Upper lobe of left lung (tissue), 4 donors: Measurements from ENCODE around the gene DOCK4.

ENCODE experiments used
- EP300 ChIP-seq, 4 donors: sonication (generic); formaldehyde crosslinking; IDR thresholded peaks; one replicate each; pipeline ENCODE4 v1.5.1; 2017; ENCODE audit warnings: antibody characterized with exemption in 4 of 4, control low read depth in 2 of 4
- POLR2A ChIP-seq, 4 donors: fragments of 450-650 bp; IDR thresholded peaks; one replicate each; pipeline ENCODE4 v1.5.1; 2016 to 2017; ENCODE audit warnings: antibody characterized with exemption in 4 of 4, mild to moderate bottlenecking in 2 of 4
- POLR2AphosphoS5 ChIP-seq, 2 donors: sonication (generic); formaldehyde crosslinking; IDR thresholded peaks; one replicate each; pipeline ENCODE4 v1.5.1; 2017; ENCODE audit warnings: antibody characterized with exemption in 2 of 2
- TF ChIP-seq, protein P1 (sequence below), 6 experiments: fragments of 450-650 bp in 4 of 6; fragments of 200-600 bp in 2 of 6; sonication (generic) in 2 of 6; IDR thresholded peaks; one replicate each; pipeline ENCODE4 v1.5.1; 2016 to 2019; ENCODE audit warnings: antibody characterized with exemption in 6 of 6

DNA sequence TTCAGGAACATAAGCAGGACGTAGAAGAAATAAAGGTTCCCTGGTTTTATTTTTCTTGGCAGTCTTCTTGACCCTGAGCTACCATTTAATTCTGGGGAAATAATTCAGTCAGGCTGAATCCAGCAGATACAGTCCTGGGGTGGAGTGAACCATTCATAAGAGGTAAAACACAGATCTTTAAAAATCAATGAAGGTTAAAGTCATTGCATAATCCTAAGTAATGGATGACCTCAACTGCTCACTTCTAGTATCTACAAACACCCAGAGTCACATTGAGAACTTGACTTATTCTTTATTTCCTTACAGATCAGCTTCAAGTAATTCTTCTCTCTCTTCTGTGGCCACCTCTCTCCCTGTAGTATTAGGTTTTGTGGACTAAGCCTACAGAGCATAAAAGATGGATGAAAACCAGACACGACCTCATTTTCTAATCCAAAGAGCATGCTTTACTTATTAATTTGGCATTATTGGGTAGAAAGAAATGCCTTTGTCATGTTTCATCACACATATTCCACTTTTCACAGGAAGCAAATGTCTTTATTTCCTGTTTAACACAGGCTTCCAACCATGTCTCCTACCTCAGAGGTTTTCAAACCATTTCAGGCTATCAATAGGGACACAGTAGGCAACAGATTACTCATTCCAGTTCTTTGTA lies 461.6 kb downstream of the DOCK4 start:
- TF ChIP-seq POLR2A (IDR thresholded peaks at IDR 0.05) (no peak), EP300 (IDR thresholded peaks at IDR 0.05) (no peak), POLR2AphosphoS5 (IDR thresholded peaks at IDR 0.05) (no peak)
- TF ChIP-seq, protein P1, sequence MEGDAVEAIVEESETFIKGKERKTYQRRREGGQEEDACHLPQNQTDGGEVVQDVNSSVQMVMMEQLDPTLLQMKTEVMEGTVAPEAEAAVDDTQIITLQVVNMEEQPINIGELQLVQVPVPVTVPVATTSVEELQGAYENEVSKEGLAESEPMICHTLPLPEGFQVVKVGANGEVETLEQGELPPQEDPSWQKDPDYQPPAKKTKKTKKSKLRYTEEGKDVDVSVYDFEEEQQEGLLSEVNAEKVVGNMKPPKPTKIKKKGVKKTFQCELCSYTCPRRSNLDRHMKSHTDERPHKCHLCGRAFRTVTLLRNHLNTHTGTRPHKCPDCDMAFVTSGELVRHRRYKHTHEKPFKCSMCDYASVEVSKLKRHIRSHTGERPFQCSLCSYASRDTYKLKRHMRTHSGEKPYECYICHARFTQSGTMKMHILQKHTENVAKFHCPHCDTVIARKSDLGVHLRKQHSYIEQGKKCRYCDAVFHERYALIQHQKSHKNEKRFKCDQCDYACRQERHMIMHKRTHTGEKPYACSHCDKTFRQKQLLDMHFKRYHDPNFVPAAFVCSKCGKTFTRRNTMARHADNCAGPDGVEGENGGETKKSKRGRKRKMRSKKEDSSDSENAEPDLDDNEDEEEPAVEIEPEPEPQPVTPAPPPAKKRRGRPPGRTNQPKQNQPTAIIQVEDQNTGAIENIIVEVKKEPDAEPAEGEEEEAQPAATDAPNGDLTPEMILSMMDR (IDR thresholded peaks at IDR 0.05): no peak
